HepG2 (cell line): ENCODE measurements around the gene ACYP2. TPM values are rescaled to one million over a fixed set of nuclear protein-coding genes. Genes with fewer than 3 reads are reported as not detected.

Source experiments
- AKAP8 ChIP-seq: sonication (generic); formaldehyde crosslinking; IDR thresholded peaks from 2 replicates; pipeline ENCODE4 v1.5.1; 2020; ENCODE audit warnings: mild to moderate bottlenecking, missing genetic modification reagents
- CCDC6 ChIP-seq: sonication (generic); formaldehyde crosslinking; IDR thresholded peaks from 2 replicates; pipeline ENCODE4 v1.8.1; 2022; ENCODE audit warnings: mild to moderate bottlenecking, missing genetic modification reagents, moderate library complexity
- CHD4 ChIP-seq: fragments of 200-600 bp; sonication (generic); IDR thresholded peaks from 2 replicates; pipeline ENCODE4 v1.7.0; 2017; ENCODE audit warnings: mild to moderate bottlenecking, low read length, borderline replicate concordance
- E2F2 ChIP-seq: sonication (generic); formaldehyde crosslinking; IDR thresholded peaks from 2 replicates; pipeline ENCODE4 v1.4.0; 2020; ENCODE audit warnings: missing genetic modification reagents, borderline replicate concordance
- GRHL1 ChIP-seq: sonication (generic); formaldehyde crosslinking; conservative IDR thresholded peaks from 2 replicates; pipeline ENCODE4 v1.8.0; 2022; ENCODE audit warnings: missing genetic modification reagents
- GTF3A ChIP-seq: sonication (generic); formaldehyde crosslinking; conservative IDR thresholded peaks from 2 replicates; pipeline ENCODE4 v1.4.0; 2020; ENCODE audit warnings: mild to moderate bottlenecking, missing genetic modification reagents
- MLXIP ChIP-seq: sonication (generic); formaldehyde crosslinking; IDR thresholded peaks from 2 replicates; pipeline ENCODE4 v1.9.0; 2021; ENCODE audit warnings: missing genetic modification reagents, borderline replicate concordance
- NFATC3 ChIP-seq: sonication (generic); formaldehyde crosslinking; IDR thresholded peaks from 2 replicates; pipeline ENCODE4 v1.5.1; 2020; ENCODE audit warnings: mild to moderate bottlenecking, missing genetic modification reagents
- POLR2G ChIP-seq: fragments of 200-400 bp; formaldehyde crosslinking; IDR thresholded peaks from 2 replicates; pipeline ENCODE4 v1.6.1; 2018; ENCODE audit warnings: mild to moderate bottlenecking, low read depth, low read length, moderate library complexity
- RELA ChIP-seq: sonication (generic); formaldehyde crosslinking; IDR thresholded peaks from 2 replicates; pipeline ENCODE4 v1.4.0; 2020; ENCODE audit warnings: missing genetic modification reagents
- RXRA ChIP-seq: sonication (generic); formaldehyde crosslinking; IDR thresholded peaks from 2 replicates; pipeline ENCODE4 v1.5.1; 2020; ENCODE audit warnings: missing genetic modification reagents
- SMAD3 ChIP-seq: sonication (generic); formaldehyde crosslinking; IDR thresholded peaks from 2 replicates; pipeline ENCODE4 v1.4.0; 2020; ENCODE audit warnings: missing genetic modification reagents
- TFAP4 ChIP-seq: sonication (generic); IDR thresholded peaks from 2 replicates; pipeline ENCODE4 v1.6.1; 2016; ENCODE audit warnings: low read depth, borderline replicate concordance
- ZBED4 ChIP-seq: sonication (generic); formaldehyde crosslinking; IDR thresholded peaks from 2 replicates; pipeline ENCODE4 v1.4.0; 2020; ENCODE audit warnings: missing genetic modification reagents, borderline replicate concordance
- ZNF367 ChIP-seq: sonication (generic); formaldehyde crosslinking; IDR thresholded peaks from 2 replicates; pipeline ENCODE4 v1.4.0; 2020; ENCODE audit warnings: missing genetic modification reagents, borderline replicate concordance
- ZNF382 ChIP-seq: sonication (generic); formaldehyde crosslinking; IDR thresholded peaks from 2 replicates; pipeline ENCODE4 v1.5.0; 2020; ENCODE audit warnings: missing genetic modification reagents, mild to moderate bottlenecking, borderline replicate concordance
- ZNF552 ChIP-seq: sonication (generic); formaldehyde crosslinking; IDR thresholded peaks from 2 replicates; pipeline ENCODE4 v1.9.0; 2022; ENCODE audit warnings: missing genetic modification reagents, mild to moderate bottlenecking, borderline replicate concordance
- ZNF672 ChIP-seq: sonication (generic); formaldehyde crosslinking; IDR thresholded peaks from 2 replicates; pipeline ENCODE4 v1.8.1; 2022; ENCODE audit warnings: missing genetic modification reagents
- polyA plus RNA-seq, 8 experiments: library from polyadenylated mRNA; depleted of rRNA in 3 of 8; stranded (reverse) in 7 of 8; unstranded in 1 of 8; fragments of >200 nt; fragmentation: Illumina TruSeq in 4 of 8; extraction: Trizol in 4 of 8; gene quantifications; 2 replicates each; pipeline versions ENCODE4 v1.2.1 to v1.2.3, GENCODE V29; 2011 to 2016; ENCODE audit warnings: low read depth in 4 of 8, missing spikeins in 1 of 8, mixed read lengths in 1 of 8; ENCODE audit not compliant: insufficient read depth in 1 of 8
- total RNA-seq, 5 experiments: library from RNA; depleted of rRNA; stranded (reverse); fragments of >200 nt; fragmentation: Illumina TruSeq; extraction: Trizol; gene quantifications; 2 replicates each; pipeline ENCODE4 v1.2.3, GENCODE V29; 2016; ENCODE audit warnings: low read depth in 1 of 5

The ACYP2 gene
- total and polyA plus RNA-seq, 2 of the 13 experiments (the other 11 are each of a cell fraction or from before 2014, with no cell fraction given) = 12.3 to 12.7 TPM

GRCh38 chr2:54330162-54330925, 214.9 kb downstream of the ACYP2 start (continued):
- TF ChIP-seq AKAP8 (peak; percentile 62; the same call in 1 of the 2 replicates), NFATC3 (peak; percentile 57; the same call in 1 of the 2 replicates), GRHL1 (CRISPR knock-in tag) (no peak), RELA (CRISPR knock-in tag) (no peak), ZNF382 (no peak), MLXIP (CRISPR knock-in tag) (0 out of 2 replicates have a peak, but pooled peaks have one; percentile 29), GTF3A (0 out of 2 replicates have a peak, but pooled peaks have one; percentile 50), ZNF672 (CRISPR knock-in tag) (no peak), POLR2G (peak; percentile 86), RXRA (CRISPR knock-in tag) (peak; percentile 79; the same call in 1 of the 2 replicates), CCDC6 (CRISPR knock-in tag) (peak; percentile 62; the same call in 1 of the 2 replicates), ZNF552 (CRISPR knock-in tag) (peak; percentile 98), ZBED4 (CRISPR knock-in tag) (no peak; the same call in 1 of the 2 replicates), E2F2 (CRISPR knock-in tag) (peak; percentile 83; the same call in 1 of the 2 replicates), CHD4 (no peak), SMAD3 (CRISPR knock-in tag) (no peak), TFAP4 (no peak; the same call in 1 of the 2 replicates), ZNF367 (CRISPR knock-in tag) (peak; percentile 53; the same call in 1 of the 2 replicates)
